HG02571 (cell line): Measurements from ENCODE around the gene NTM.
"Not testable (repeated sequence)": the region's sequence is repeated elsewhere in the genome, so short reads cannot be mapped to it uniquely, and the experiment has no call there.

Experiments used
- ATAC-seq: cut with Tn5 transposase; IDR thresholded peaks from one replicate; pipeline ENCODE4 v1.9.1; 2021; ENCODE audit warnings: mild to moderate bottlenecking, moderate library complexity; ENCODE audit not compliant: unreplicated experiment

The NTM gene

GRCh38 chr11:131663405-131664200 is 293.2 kb downstream of the NTM start:
- no peak for ATAC-seq

GRCh38 chr11:131664293-131664692 is 293.9 kb downstream of the NTM start:
- no peak for ATAC-seq

DNA sequence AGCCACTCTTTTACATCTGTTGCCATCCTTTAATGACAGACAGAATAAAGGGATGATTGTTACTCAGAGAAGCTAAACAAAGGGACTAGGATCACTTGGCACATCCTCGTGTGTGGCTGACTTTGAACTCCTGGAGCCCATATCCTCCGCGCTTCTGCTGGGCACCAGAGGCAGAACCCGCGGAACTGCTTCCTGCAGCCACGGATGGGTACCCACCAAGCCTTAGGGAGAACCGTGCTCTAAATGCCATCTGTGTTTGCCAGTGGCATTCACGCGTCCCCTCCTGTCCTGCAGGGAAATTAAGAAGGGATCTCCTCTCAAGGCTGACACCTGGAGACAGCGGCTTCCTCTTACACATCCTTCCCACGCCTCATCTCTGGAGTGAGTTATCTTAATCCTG is 294.4 kb downstream of the NTM start:
- ATAC-seq, result no peak

DNA sequence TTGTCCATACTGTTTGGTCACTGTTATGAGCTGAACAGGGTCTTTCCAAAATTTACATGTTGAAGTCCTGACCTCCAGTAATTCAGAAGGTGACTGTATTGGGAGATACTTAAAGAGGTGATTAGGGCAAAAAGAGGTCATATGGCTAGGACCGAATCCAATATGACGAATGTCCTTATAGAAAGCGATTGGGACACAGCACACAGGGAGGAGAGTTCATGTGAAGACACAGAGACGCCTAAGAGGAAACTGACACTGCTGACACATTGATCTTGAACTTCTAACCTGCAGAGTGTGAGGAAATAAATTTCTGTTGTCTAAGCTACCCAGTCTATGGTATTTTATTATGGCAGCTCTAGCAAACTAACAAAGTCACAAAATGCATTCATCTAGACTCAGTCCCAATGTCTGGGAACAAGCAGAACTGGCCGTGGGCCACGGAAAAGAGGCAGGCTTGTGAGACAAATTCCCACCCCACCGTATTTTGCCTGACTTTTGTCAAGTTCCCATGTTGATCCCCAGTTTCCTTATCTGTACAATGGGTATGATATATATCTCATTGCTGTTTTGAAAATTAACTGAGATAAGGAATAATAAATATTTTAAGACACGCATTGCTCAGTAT is 295.0 kb downstream of the NTM start:
- ATAC-seq, result no peak

DNA sequence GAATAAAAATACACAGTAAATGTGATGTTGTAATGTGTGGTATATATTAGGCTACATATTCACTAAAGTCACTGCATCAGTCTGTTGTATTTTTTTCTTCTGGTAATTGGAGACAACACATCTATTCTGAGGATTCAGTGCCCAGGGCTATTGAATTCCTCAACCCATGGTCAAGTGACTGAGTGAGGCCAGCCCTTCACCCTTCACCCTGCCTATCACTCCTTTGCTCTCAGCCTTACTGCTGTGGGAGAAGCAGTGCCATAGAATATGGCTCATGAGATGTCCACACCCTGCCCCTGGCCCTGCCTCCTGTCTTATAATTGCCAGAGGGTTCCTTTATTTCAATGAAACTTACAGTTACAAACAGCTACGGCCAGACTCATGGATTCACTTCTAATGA is 295.6 kb downstream of the NTM start:
- ATAC-seq, result no peak

DNA sequence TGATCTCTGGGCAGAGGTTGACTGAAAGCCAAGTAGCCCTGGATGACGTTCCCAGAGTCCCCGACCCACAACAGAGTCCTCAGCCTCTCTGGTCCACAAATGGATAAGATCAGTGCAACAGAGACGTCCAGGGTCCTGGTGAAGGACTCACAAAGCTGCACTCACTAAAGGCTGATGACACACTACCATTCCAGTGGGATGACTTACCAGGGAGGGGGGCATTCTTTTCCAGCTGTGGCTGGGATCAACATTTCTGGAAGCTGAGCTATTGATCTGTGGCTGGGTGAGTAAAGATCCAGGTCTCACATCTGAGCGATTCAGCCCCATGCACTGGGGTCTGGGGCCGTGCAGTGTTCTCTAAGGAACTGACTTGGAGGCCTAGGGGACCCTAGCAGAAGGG is 296.2 kb downstream of the NTM start:
- no peak for ATAC-seq

- no peak for ATAC-seq
Observed at GRCh38 chr11:131667566-131667965, 297.2 kb downstream of the NTM start.

- ATAC-seq, result peak; percentile 70
Observed at GRCh38 chr11:131668500-131669400, 298.3 kb downstream of the NTM start.

DNA sequence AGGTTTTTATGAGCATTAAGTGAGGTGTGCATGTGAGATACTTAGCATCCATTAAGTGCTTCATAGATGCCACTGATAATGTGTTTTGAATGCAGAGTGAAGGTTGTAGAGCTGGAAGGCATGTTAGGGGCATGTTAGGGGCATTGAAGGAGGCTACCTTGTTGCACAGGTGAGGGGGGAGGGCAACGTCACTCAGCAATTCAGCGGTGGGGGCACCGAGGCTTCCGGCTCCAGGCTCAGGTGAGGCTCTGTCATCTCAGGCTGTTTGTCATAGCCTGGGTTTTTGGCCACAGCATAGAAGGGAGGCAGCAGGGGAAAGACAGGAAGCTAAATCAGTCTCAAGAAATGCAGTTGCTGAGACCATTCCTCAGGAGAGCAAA is 299.0 kb downstream of the NTM start:
- ATAC-seq, result no peak

DNA sequence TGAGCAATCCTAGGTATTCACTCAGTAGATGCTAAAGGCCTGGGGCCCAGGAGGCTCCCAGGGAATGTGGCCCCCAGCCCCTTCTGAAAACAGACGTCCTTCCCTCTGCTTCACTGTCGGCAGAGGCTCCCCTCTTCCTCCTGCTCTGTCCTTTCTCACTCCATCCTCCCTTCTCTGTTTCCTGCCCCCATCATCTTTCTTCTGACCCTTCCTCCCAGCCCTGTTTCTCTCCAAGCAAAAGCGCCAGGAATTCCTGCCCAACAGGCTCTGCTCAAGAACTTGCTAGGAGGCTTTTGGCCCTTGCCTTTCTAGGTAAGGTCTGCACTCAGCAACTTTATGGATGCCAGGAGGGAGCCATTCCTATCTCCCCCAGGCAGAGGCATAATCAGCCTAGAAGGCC is 300.5 kb downstream of the NTM start:
- ATAC-seq, result no peak

GRCh38 chr11:131671320-131671719 is 300.9 kb downstream of the NTM start:
- no peak for ATAC-seq

GRCh38 chr11:131671734-131672133 is 301.3 kb downstream of the NTM start:
- ATAC-seq, result no peak

DNA sequence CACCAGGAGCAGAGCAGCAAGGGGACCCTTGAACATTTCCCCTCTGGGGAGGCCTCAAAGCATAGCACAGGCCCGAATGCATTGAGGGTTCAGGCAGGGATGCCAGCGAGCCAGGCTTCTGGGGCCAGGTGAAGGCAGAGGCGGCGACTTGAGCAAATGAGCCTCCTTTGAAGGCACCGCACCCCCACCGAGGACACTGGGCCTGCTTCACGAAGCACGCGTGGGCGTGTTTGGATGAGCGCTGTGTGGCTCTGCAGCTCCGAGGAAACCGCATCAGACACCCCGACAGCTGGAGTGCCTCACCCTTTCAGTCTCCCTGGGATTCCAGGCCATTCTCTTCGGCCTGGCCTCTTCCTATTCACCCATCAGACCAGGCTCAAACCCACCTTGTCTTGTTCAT is 301.8 kb downstream of the NTM start:
- ATAC-seq, result no peak

- ATAC-seq, result no peak
Observed at GRCh38 chr11:131674051-131674755, 303.8 kb downstream of the NTM start.

GRCh38 chr11:131675121-131675888 is 304.9 kb downstream of the NTM start:
- ATAC-seq, result no peak

GRCh38 chr11:131677828-131678470 is 307.5 kb downstream of the NTM start:
- ATAC-seq, result no peak

- no peak for ATAC-seq
Observed at GRCh38 chr11:131678658-131679340, 308.4 kb downstream of the NTM start.

DNA sequence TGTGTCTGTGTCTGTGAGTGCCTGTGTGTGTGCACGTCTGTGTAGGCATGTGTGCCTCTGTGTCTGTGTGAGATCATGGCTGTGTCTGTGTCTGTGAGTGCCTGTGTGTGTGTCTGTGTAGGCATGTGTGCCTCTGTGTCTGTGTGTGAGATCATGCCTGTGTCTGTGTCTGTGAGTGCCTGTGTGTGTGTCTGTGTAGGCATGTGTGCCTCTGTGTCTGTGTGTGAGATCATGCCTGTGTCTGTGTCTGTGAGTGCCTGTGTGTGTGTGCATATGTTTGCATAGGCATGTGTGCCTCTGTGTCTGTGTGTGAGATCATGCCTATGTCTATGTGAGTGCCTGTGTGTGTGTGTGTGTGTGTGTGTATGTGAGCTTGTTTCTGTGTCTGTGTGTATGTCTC is 310.0 kb downstream of the NTM start:
- not testable (repeated sequence) for ATAC-seq

GRCh38 chr11:131681920-131682319 is 311.5 kb downstream of the NTM start:
- no peak for ATAC-seq
